HG02884 (cell line): ENCODE results near the gene CYBA.

Experiments used
- ATAC-seq: cut with Tn5 transposase; IDR thresholded peaks from one replicate; pipeline ENCODE4 v1.9.1; 2021; ENCODE audit warnings: mild to moderate bottlenecking, moderate library complexity; ENCODE audit not compliant: unreplicated experiment

The CYBA gene

DNA sequence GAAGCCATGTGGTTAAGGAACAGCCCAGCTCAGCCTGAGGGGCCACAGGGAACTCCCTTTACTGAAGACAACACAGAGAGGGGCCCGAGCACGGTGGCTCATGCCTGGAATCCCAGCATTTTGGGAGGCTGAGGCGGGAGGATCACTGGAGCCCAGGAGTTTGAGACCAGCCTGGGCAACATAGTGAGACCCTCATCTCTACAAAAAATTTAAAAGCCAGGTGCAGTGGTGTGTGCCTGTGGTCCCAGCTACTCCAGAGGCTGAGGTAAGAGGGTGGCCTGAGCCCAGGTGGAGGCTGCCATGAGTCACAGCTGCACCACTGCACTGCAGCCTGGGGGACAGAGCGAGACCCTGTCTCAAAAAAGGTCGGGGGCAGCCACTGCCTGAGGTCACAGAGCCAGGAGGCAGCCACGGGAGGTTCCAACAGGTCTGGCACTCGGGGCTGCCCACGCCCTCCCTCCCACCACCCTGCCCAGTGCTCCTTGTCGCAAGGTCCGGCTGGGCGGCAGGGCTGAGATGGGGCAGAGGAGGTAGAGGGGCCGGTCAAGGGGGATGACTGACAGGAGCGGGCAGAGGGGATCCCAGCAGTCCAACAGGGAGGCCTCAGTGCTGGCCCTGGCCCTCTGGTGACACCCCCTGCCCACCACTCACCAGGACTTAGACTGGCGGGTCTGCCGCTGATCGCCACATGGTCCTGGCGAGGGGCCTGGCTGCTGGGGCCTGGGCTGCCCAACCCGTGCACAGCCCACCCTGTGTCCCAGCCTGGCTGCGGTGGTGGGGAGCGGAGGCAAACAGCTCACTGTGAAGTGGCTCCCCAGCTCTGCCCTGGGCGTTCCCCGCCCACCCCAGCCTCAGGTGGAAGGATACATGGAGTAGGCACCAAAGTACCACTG, 3.4 kb downstream of the CYBA start:
- no peak for ATAC-seq

DNA sequence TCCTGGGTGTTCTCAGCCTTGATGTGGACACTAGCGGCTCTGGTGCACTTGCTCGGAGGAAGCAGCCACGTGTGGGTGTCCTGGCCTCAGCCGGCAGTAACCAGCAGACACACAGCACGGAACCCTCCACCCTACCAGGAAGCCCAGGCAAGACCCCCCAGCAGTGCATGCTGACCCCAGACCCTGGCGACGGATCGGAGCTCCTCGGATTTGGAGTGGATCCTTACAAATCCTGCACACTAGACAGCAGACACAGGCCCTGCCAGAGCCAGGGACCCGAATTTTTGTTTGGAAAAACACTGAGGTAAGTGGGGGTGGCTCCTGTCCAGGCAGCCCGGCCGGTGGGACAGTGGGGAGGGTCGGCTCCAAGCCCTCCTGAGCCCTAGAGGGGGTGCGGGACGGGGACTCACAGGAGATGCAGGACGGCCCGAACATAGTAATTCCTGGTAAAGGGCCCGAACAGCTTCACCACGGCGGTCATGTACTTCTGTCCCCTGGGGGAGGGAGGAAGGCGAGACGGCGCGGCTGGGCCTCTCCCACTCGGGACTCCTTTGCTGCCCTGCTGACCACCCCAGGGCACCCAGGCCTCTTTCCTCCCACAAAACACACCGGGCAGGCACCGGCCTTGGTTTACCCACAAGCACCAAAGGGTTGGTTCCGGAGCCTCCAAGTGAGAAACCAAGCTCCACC, 4.4 kb downstream of the CYBA start:
- ATAC-seq = no peak

DNA sequence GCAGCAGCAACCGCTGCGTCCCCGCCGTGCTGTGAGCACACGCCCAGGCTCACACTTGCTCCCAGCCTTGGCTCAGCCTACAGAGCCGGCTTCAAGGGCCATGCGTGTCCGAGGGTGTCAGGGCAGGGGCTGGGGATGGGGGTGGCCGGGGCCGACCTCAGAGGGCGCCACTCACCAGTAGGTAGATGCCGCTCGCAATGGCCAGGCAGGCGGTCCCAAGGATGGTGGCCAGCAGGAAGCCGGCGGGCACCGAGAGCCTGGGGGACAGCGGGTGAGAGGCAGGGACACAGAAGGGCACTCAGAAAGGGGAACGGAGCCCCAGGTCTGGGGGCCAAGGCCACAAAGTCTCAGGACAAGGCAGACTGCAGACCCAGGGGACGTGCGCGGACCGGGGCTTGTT, 4.9 kb downstream of the CYBA start:
- ATAC-seq = no peak

DNA sequence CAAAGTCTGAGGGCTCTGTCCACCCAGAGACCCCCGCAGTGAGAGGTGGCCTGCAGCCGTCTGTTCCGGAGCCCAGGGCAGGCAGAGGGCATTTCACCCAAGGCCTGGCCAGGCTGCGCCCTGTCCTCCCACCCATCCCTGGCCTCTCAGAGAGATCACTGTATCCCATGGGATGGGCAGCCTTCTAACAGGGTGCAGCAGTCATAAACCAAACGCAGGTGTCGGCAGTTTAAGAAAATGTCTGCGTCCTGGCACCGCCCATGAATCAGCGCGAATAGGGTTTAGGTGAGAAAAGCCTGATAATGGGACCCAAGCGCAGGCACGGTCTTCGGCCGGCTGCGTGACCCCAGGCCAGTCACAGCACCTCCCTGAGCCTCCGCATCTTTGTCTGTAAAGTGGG, 5.4 kb downstream of the CYBA start:
- ATAC-seq = no peak

- ATAC-seq = no peak
Measured at GRCh38 chr16:88643644-88643932, 7.3 kb downstream of the CYBA start.

DNA sequence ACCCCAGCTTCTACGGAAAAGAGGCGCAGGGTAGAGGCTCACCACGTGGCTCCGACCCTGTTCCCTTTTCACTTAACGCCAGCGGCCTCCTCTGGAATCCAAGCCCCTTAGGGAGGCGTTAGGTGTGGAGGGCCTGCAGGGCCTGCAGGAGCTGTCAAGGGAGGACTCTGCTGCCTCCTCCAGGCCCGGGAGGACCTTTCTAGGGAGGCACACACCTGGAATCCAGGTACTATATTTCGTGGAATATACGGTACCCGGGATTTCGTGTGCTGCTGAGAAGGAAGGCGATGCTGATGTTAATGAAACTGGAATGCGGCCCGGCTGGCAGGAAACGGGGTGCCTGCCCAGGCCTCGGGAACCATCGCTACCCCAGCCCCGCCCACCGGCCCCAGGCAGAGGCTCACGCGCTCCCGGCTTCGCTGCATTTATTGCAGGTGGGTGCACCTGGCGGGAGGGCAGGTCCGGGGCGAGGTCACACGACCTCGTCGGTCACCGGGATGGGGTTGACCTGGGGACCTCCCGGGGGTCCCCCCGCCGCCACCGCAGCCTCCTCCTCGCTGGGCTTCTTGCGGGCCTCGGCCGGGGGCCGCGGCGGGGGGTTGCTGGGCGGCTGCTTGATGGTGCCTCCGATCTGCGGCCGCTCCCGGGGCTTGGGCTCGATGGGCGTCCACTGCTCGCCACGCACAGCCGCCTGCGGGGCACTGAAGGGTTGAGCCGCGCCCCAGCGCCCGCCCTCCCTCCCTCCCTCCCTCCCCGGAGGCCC, 7.8 kb downstream of the CYBA start:
- ATAC-seq = no peak

DNA sequence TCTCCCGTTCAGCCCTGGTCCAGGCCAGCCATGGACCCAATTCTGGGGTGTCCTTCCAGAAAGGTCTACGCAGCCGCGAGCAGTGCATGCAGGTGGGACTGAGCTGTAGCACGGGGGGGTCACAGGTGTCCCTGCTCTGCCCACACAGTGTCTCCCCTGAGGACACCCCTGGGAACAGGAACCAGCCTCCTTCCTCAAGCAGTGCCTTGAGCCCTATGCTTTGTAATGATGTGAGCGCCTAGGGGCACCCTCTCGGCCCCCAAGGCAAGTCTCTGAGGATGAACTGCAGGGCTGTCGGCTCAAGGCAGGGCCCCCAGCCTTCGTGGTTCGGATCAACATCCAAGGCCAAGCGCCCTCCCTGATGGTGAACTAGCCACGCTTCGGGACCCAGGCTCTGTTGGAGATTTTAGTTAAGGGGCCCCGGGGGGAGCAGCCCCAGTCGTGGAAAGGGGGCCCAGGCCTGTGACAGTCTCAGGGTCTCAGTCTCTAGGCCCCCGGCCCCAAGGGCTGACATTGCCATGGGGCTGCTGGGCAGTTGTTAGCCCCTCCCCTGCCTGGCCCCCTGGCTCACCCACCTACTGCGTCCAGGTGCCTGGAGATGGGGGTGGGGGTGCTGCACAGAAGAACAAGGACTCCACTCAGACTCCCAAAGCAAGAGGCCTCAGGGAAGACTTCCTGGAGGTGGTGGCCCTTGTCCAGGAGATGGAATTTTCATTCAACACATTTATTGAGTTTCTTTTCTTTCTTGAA, 10.2 kb downstream of the CYBA start:
- no peak for ATAC-seq

GRCh38 chr16:88640039-88640495, 10.8 kb downstream of the CYBA start:
- no peak for ATAC-seq

DNA sequence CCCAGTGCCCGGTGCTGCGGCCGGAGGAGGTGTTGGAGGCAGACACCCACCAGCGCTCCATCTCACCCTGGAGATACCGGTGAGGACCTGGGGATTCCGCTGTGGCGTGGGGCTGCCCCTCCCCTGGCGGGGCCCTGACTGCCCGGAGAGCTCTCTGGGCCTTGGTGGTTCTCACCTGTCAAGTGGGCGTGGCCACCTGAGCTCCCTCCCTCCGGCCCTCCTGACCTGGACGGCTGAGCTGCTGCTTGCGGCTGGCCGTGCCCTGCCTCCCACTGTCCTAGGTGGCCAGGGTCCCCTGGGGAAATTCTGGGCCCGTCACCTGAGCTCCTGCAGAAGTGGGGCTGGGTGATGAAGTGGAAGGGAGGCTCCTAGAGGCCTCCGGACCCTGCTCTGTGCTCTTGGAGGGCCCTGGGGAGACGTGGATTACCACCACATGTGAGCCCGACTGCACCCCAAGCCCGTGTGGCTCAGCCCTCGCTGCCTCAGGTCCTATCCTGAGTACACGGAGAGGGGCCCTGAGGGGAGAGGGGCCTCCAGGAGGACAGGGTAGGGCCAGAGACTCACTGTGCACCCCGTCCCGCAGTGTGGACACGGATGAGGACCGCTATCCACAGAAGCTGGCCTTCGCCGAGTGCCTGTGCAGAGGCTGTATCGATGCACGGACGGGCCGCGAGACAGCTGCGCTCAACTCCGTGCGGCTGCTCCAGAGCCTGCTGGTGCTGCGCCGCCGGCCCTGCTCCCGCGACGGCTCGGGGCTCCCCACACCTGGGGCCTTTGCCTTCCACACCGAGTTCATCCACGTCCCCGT, 11.4 kb downstream of the CYBA start:
- ATAC-seq = no peak

DNA sequence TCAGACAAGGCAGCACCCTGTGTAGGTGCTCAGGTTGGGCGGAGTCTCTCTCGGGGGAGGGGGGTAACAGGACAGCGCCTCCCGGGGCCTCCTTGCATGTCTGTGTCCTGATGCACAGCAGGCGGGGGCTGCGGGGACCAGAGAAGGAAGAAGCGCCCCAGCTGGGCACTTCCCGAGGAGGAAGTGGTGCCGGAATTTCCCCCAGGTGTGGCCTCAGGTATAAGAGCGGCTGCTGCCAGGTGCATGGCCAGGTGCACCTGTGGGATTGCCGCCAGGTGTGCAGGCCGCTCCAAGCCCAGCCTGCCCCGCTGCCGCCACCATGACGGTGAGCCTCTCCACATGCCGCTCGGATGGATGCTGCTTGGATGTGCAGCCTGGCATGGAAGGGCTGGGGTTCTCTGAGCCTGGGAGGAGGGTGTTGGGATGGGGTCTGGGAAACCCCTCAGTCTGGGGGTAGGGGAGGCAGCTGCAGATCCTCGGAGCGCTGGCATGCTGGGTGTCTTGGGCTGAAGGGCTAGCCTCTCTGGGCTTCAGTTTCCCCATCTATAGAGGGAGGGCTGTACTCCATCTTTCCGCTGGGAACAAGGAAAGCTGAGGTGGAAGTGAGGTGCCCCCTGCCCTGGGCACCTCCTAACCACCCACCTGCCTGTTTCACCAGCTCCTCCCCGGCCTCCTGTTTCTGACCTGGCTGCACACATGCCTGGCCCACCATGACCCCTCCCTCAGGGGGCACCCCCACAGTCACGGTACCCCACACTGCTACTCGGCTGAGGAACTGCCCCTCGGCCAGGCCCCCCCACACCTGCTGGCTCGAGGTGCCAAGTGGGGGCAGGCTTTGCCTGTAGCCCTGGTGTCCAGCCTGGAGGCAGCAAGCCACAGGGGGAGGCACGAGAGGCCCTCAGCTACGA, 12.3 kb downstream of the CYBA start, which contains the start of gene IL17C:
TSS of gene IL17C (plus strand) at position 250 of the 908 bp plus-strand sequence. CDS start at position 320, 70 bp downstream.
- no peak for ATAC-seq

- ATAC-seq = no peak
Measured at GRCh38 chr16:88636488-88637265, 14.2 kb downstream of the CYBA start.

DNA sequence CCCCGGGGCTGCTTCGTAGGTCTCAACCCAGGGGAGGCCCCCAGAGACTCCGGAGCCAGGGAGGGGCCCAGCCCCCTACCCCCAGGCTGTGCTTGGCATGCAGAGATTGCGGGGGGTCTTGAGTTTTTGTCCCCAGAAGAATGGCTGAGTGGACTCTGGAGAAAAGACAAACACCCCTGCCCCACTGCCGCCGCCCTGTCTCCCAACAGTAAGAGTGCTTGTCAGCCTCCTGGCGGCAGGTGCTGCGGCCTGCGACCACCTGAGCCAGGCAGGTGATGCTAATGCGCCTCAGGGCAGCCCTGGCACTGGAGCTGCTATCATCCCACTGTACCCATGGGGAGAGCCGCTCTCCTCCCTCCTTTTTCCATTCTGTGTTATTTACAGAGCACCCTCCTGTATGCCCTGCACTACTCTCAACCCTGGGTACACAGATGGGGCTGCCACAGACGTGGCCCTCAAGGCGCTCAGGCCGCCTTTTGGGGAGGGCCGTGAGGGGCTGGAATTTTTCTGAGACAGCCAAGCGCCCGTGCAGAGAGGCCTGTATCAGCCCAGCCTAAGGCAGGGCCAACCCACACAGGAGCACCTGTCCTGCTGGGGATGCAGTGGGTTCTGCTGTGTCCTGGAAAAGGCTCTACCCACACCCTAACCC, 15.1 kb downstream of the CYBA start:
- no peak for ATAC-seq

DNA sequence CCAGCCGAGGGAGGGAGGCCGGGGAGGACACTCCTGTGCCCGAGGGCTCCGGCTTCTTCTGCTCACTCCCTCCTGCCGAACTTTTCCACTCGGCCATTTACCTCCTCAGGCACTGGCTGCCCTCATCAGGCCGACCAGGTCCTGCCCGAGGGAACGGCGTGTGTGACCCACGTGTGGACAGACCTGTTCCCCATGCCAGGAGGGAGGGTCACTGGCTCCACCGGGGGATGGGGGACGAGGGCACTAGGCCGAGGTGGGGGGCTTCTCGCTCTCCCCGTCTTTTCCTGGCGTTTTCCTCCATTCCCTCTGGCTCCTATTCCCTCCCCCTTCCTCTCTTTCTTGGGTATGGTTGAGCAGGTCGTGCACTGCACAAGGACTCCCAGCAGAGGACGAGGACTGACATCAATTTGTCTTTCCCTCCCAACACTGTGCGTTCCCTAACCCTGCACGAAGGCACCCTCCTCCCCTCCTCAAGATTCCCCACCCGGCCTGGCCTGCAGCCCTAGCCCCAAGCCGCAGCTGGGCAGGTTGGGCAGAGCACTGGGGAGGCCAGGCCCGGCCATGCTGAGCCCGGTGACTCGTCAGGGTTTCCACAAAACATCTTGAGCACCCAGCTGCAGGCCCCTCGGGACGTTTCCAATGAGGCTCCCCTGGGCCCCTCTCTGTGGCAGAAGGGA, 15.7 kb downstream of the CYBA start:
- no peak for ATAC-seq

DNA sequence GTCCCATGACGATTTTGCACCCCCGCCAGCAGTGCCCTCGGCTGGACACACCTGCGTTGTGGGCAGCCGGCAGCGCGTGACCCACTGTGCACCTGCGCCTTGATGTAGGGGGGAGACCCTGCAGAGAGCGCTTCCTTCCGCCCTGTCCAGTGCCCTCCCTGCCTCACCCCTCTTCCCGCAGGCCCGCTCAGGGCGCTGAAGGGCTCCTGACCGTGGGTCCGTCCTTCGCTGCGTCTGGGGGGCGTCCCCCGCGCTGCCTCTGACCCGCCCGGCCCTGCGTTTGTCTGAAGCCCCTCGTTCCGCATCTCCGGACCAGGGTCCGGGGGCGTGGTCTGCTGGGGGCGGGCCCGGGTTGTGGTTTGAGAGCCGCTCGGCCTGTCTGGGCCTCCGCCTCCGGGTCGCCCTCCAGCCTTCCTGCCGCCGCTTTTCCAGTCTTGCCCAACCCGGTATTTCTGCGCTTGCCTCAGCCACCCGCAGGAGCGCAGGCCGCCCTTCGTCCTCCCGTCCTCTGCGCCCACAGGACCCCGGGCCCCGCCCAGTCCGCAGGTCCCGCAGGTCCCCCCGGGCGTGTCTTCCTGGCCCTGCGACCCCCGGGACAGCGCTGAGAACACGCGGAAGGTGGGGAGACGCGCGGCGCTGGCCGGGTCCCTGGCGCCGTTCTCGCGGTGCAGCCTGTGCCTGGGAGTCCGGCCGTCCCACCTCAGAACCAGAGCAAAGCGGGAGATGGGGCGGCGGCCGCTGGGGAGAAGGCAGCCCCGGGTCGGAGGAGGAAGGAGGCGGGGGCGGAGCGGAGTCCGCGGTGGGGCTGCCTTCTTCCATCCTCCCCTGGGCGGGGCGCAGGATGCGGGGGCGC, 16.5 kb downstream of the CYBA start:
- ATAC-seq = no peak

GRCh38 chr16:88633684-88634140, 17.1 kb downstream of the CYBA start:
- ATAC-seq = no peak

DNA sequence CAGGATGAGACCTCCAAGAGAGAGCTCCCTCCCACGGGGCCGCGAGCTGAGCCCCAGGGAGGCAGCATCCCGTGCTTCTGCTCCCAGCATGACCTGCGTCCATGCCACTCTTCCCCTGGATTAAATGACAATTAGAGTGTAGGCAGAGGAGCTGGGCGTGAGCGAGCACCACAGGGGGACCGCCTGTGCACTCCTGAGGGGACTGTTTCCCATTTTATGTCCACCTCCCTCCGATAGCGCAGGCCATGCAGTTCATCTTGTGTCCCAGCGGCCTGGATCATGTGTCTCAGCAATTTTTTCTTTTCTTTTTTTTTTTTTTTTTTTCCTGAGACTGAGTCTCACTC, 18.3 kb downstream of the CYBA start:
- ATAC-seq = no peak
